Suprapubic skin (tissue), 4 donors: Measurements from ENCODE around the gene MOB3A. TPM values are rescaled to one million over a fixed set of nuclear protein-coding genes. Genes with fewer than 3 reads are reported as not detected.

Source experiments
- DNase-seq, 2 donors: peaks; one replicate each; pipeline ENCODE4 v3.0.0-alpha.2; 2019; ENCODE audit warnings: low spot score in 2 of 2
- H3K27ac ChIP-seq: fragments of 200-600 bp; sonication (generic); one replicate; pipeline ENCODE4 v1.5.1; 2019
- H3K27me3 ChIP-seq: fragments of 200-600 bp; sonication (generic); one replicate; pipeline ENCODE4 v1.5.1; 2019
- H3K36me3 ChIP-seq: fragments of 200-600 bp; sonication (generic); one replicate; pipeline ENCODE4 v1.5.1; 2019
- H3K4me1 ChIP-seq: fragments of 200-600 bp; sonication (generic); one replicate; pipeline ENCODE4 v1.5.1; 2019
- H3K4me3 ChIP-seq: fragments of 200-600 bp; sonication (generic); one replicate; pipeline ENCODE4 v1.5.1; 2019; ENCODE audit warnings: mild to moderate bottlenecking
- H3K9me3 ChIP-seq: fragments of 200-600 bp; sonication (generic); one replicate; pipeline ENCODE4 v1.5.1; 2019
- EP300 ChIP-seq: sonication (generic); formaldehyde crosslinking; IDR thresholded peaks from one replicate; pipeline ENCODE4 v1.6.1; 2017; ENCODE audit warnings: antibody characterized with exemption
- POLR2A ChIP-seq, 2 donors: fragments of 450-650 bp; IDR thresholded peaks; one replicate each; pipeline ENCODE4 v1.6.1; 2017; ENCODE audit warnings: antibody characterized with exemption in 2 of 2, mild to moderate bottlenecking in 2 of 2, moderate library complexity in 2 of 2
- POLR2AphosphoS5 ChIP-seq, 3 donors: sonication (generic); formaldehyde crosslinking; IDR thresholded peaks; one replicate each; pipeline ENCODE4 v1.6.1; 2017; ENCODE audit warnings: antibody characterized with exemption in 3 of 3
- WGBS: methylation state at CpG from one replicate; pipeline ENCODE4 v1.1.5; 2018; 5-methylcytosine and 5-hydroxymethylcytosine counted together
- total RNA-seq, 4 donors: library from RNA; depleted of rRNA; stranded (reverse); fragments of >200 nt; gene quantifications; one replicate each; pipeline ENCODE4 v1.1.0, GENCODE V29; 2016
- TF ChIP-seq, protein P1 (sequence below), 2 donors: fragments of 200-600 bp in 1 of 2; fragments of 450-650 bp in 1 of 2; sonication (generic) in 1 of 2; IDR thresholded peaks; one replicate each; pipeline ENCODE4 v1.5.1; 2016 to 2019; ENCODE audit warnings: antibody characterized with exemption in 2 of 2, mild to moderate bottlenecking in 1 of 2, moderate library complexity in 1 of 2

MOB3A gene
- total RNA-seq, 4 donors from 2014 or later = 23.7 to 29.4 (median 28.1) TPM

DNA sequence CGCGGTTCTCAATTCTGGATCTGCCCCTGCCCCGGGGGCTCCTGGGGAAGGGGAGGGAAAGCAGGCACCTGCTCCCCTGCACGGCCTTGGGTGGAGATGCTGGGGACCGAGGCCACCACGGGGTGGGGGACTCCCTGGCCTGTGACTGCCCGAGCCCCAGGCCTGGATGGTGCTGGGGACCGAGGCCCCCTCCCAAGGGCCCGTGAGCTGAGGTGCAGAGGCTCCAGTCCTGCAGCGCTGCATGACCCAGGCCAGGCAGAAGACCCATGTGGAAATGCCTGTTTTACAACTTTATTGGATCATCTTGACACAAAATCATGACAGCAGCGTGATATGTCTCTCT is 4.6 kb upstream of the MOB3A start:
- H3K4me1 ChIP-seq = peaks cover 9% of the 10 kb centered on the region
- WGBS = 83% methylated on average over 6 of the region's 11 CpGs
- no peak for DNase-seq
- TF ChIP-seq POLR2AphosphoS5 (IDR thresholded peaks at IDR 0.05) = no peak
- TF ChIP-seq, protein P1, sequence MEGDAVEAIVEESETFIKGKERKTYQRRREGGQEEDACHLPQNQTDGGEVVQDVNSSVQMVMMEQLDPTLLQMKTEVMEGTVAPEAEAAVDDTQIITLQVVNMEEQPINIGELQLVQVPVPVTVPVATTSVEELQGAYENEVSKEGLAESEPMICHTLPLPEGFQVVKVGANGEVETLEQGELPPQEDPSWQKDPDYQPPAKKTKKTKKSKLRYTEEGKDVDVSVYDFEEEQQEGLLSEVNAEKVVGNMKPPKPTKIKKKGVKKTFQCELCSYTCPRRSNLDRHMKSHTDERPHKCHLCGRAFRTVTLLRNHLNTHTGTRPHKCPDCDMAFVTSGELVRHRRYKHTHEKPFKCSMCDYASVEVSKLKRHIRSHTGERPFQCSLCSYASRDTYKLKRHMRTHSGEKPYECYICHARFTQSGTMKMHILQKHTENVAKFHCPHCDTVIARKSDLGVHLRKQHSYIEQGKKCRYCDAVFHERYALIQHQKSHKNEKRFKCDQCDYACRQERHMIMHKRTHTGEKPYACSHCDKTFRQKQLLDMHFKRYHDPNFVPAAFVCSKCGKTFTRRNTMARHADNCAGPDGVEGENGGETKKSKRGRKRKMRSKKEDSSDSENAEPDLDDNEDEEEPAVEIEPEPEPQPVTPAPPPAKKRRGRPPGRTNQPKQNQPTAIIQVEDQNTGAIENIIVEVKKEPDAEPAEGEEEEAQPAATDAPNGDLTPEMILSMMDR (IDR thresholded peaks at IDR 0.05) = no peak
- no peak for TF ChIP-seq EP300
- TF ChIP-seq POLR2A (IDR thresholded peaks at IDR 0.05) = no peak
- no peaks in the 10 kb centered on the region for H3K9me3 ChIP-seq
- H3K4me3 ChIP-seq = no peak overlapping the region
- peaks cover 53% of the 10 kb centered on the region for H3K36me3 ChIP-seq
- no peak overlapping the region for H3K27ac ChIP-seq
- no peaks in the 10 kb centered on the region for H3K27me3 ChIP-seq

DNA sequence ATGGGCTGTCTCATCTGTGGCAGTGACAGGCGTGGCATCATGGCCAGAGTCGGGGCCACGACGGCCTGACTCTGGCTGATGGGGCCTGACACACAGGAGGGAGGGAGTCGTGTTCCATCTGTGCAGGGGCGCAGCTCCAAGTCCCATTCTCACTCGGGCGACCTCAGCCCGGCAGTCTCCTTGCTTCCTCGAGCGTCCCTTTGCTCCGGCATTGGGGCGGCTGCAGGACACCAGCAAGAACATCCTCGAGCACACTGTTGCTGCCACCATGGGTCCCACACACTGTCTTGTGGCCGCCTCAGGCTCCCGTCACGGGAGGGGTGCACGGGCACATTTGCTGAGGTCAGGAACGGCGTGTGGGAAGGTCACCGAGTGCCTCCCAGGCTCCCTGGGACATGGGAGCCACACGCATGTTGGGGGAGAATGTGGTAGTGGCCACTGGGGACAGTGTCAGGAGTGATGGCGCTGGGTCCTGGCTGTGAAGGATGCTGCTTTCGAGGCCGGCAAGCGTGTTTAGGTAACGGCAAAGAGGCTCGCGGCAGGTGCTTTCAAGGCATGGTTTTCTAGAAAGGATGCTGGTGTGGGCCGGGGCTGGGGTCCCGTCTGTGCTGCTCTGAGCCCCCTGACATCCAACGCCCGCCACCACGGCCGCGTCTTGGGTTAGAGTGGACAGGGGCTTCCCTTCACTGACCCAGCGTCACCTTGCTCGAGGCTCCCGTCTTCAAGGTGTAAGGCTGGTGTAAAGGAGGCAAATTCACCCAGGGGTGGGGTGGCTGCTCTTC is 4.0 kb upstream of the MOB3A start:
- H3K36me3 ChIP-seq = peaks cover 47% of the 10 kb centered on the region
- DNase-seq = no peak
- TF ChIP-seq POLR2AphosphoS5 (IDR thresholded peaks at IDR 0.05) = no peak
- TF ChIP-seq, protein P1 (IDR thresholded peaks at IDR 0.05) = no peak
- TF ChIP-seq POLR2A (IDR thresholded peaks at IDR 0.05) = no peak
- TF ChIP-seq EP300 = no peak

DNA sequence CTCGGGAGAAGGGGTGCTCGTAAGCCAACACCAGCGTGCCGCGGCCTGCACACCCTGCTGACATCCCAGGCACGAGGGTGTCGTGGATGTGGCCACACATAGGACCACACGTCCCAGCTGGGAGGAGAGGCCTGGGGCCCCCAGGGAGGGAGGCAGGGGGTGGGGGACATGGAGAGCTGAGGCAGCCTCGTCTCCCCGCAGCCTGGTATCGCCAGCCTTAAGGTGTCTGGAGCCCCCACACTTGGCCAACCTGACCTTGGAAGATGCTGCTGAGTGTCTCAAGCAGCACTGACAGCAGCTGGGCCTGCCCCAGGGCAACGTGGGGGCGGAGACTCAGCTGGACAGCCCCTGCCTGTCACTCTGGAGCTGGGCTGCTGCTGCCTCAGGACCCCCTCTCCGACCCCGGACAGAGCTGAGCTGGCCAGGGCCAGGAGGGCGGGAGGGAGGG is 3.0 kb upstream of the MOB3A start:
- Histone ChIP-seq H3K27me3 (no peaks in the 10 kb centered on the region), H3K4me1 (peaks cover 25% of the 10 kb centered on the region), H3K36me3 (peaks cover 42% of the 10 kb centered on the region), H3K27ac (no peak overlapping the region), H3K4me3 (no peak overlapping the region), H3K9me3 (no peaks in the 10 kb centered on the region)
- TF ChIP-seq EP300 (no peak), POLR2AphosphoS5 (IDR thresholded peaks at IDR 0.05) (no peak), POLR2A (IDR thresholded peaks at IDR 0.05) (no peak)
- TF ChIP-seq, protein P1 (IDR thresholded peaks at IDR 0.05) = no peak
- 72% methylated on average over 9 of the region's 16 CpGs for WGBS
- DNase-seq = no peak

More for the DNA sequence above, 4.0 kb upstream of the MOB3A start:
- whole genome bisulfite sequencing = 95% methylated on average over 19 of the region's 39 CpGs
- H3K4me1 ChIP-seq = peaks cover 14% of the 10 kb centered on the region
- no peak overlapping the region for H3K27ac ChIP-seq
- no peaks in the 10 kb centered on the region for H3K27me3 ChIP-seq
- no peaks in the 10 kb centered on the region for H3K9me3 ChIP-seq
- H3K4me3 ChIP-seq = no peak overlapping the region

DNA sequence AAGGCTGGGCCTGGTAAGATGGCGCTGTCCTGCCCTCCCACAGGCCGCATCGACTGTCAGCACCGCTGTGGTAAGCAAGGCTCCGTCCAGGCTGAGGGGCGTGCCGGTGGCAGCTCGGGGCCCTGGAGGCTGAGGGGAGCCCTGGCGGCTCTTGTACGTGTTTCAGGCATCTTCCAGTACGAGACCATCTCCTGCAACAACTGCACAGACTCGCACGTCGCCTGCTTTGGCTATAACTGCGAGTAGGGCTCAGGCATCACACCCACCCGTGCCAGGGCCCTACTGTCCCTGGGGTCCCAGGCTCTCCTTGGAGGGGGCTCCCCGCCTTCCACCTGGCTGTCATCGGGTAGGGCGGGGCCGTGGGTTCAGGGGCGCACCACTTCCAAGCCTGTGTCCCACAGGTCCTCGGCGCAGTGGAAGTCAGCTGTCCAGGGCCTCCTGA is 1.8 kb upstream of the MOB3A start:
- TF ChIP-seq POLR2A (IDR thresholded peaks at IDR 0.05) (no peak), POLR2AphosphoS5 (IDR thresholded peaks at IDR 0.05) (no peak), EP300 (no peak)
- TF ChIP-seq, protein P1 (IDR thresholded peaks at IDR 0.05) = no peak
- H3K27ac ChIP-seq = no peak overlapping the region
- no peak overlapping the region for H3K4me3 ChIP-seq
- DNase-seq = no peak
- peaks cover 34% of the 10 kb centered on the region for H3K36me3 ChIP-seq
- H3K4me1 ChIP-seq = peaks cover 35% of the 10 kb centered on the region
- H3K27me3 ChIP-seq = no peaks in the 10 kb centered on the region
- H3K9me3 ChIP-seq = no peaks in the 10 kb centered on the region
- WGBS = 95% methylated on average over 4 of the region's 23 CpGs

DNA sequence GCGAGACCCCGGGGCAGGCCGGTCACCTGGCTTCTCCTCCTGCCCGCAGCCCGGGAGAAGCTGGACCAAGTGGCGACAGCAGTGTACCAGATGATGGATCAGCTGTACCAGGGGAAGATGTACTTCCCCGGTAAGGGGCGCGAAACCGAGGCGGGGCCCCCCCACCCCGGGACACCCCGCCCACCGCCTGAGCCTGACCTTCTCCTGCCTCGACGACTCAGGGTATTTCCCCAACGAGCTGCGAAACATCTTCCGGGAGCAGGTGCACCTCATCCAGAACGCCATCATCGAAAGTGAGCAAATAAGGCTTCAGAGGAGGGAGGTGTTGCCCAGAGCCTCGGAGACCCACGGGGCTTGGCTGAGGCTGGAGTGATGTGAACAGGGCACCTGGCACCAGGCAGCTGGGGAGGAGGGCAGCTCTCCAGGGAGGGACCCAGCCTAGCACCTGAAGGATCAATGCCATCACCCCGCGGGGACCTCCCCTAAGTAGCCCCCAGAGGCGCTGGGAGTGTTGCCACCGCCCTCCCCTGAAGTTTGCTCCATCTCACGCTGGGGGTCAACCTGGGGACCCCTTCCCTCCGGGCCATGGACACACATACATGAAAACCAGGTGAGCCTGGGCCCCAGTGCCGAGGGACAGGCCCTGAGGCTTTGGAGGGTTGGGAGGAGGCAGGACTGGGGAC is 1.2 kb upstream of the MOB3A start:
- no peaks in the 10 kb centered on the region for H3K9me3 ChIP-seq
- WGBS = no CpG with 5 or more reads among the region's 30 CpGs
- no peak for DNase-seq
- peaks cover 41% of the 10 kb centered on the region for H3K4me1 ChIP-seq
- no peaks in the 10 kb centered on the region for H3K27me3 ChIP-seq
- TF ChIP-seq EP300 = no peak
- peak overlapping the region; percentile 39 for H3K27ac ChIP-seq
- peaks cover 33% of the 10 kb centered on the region for H3K36me3 ChIP-seq
- H3K4me3 ChIP-seq = peak overlapping the region; percentile 79
